WTC11 (cell line): ENCODE data around the gene TOR3A. TPM values are rescaled to one million over a fixed set of nuclear protein-coding genes. Genes with fewer than 3 reads are reported as not detected.

ENCODE experiments used
- ATAC-seq: fragments of 200-7000 bp; cut with Tn5 transposase; 2 replicates; pipeline ENCODE4 v1.10.0; 2021; ENCODE audit warnings: mild to moderate bottlenecking, moderate library complexity
- CTCF ChIA-PET: fragments of 300-600 bp; sonication (Branson Sonifier 250); formaldehyde crosslinking; loops from one replicate; lab custom pipeline; 2021; ENCODE audit warnings: antibody characterized with exemption; lab: Charles Lee
- POLR2A ChIA-PET: fragments of 350-600 bp; sonication (Branson Sonifier 250); formaldehyde crosslinking; loops from one replicate; lab custom pipeline; 2021; ENCODE audit warnings: antibody characterized with exemption; lab: Charles Lee
- DNase-seq: peaks from one replicate; pipeline ENCODE4 v3.0.0; 2021; ENCODE audit warnings: low spot score
- H3K27ac Mint-ChIP-seq: 2 replicates; pipeline ENCODE4 v1.8.0; 2021; ENCODE audit warnings: mixed read lengths
- H3K27me3 Mint-ChIP-seq: 2 replicates; pipeline ENCODE4 v1.8.0; 2021; ENCODE audit warnings: low read depth, mild to moderate bottlenecking, moderate library complexity, mixed read lengths
- H3K36me3 Mint-ChIP-seq: 2 replicates; pipeline ENCODE4 v1.8.0; 2021; ENCODE audit warnings: mixed read lengths
- H3K4me1 Mint-ChIP-seq: 2 replicates; pipeline ENCODE4 v1.8.0; 2022; ENCODE audit warnings: mixed read lengths
- H3K4me3 Mint-ChIP-seq: 2 replicates; pipeline ENCODE4 v1.8.0; 2021; ENCODE audit warnings: mild to moderate bottlenecking, moderate library complexity, mixed read lengths
- H3K9me3 Mint-ChIP-seq: 2 replicates; pipeline ENCODE4 v1.8.0; 2021; ENCODE audit warnings: mixed read lengths
- CREB1 ChIP-seq: sonication (generic); formaldehyde crosslinking; IDR thresholded peaks from 2 replicates; pipeline ENCODE4 v1.8.0; 2023; ENCODE audit warnings: mild to moderate bottlenecking, missing genetic modification reagents
- E2F5 ChIP-seq: sonication (generic); formaldehyde crosslinking; IDR thresholded peaks from 2 replicates; pipeline ENCODE4 v1.8.1; 2022; ENCODE audit warnings: mild to moderate bottlenecking, moderate library complexity, missing genetic modification reagents
- FOXJ3 ChIP-seq: sonication (generic); formaldehyde crosslinking; IDR thresholded peaks from 2 replicates; pipeline ENCODE4 v1.9.0; 2021; ENCODE audit warnings: missing genetic modification reagents, mild to moderate bottlenecking, borderline replicate concordance
- FOXK1 ChIP-seq: sonication (generic); formaldehyde crosslinking; IDR thresholded peaks from 2 replicates; pipeline ENCODE4 v1.8.0; 2022; ENCODE audit warnings: mild to moderate bottlenecking, moderate library complexity, missing genetic modification reagents
- GRHL2 ChIP-seq: fragments of 250-450 bp; sonication (Bioruptor Pico); IDR thresholded peaks from 2 replicates; pipeline ENCODE4 v1.8.0; 2022; ENCODE audit warnings: mild to moderate bottlenecking, moderate library complexity; ENCODE audit not compliant: insufficient replicate concordance, severe bottlenecking
- HMGA2 ChIP-seq: fragments of 250-450 bp; sonication (Bioruptor Pico); IDR thresholded peaks from 2 replicates; pipeline ENCODE4 v1.4.0; 2021; ENCODE audit warnings: mild to moderate bottlenecking, moderate library complexity
- PRDM15 ChIP-seq: sonication (generic); formaldehyde crosslinking; IDR thresholded peaks from 2 replicates; pipeline ENCODE4 v1.8.0; 2022; ENCODE audit warnings: missing genetic modification reagents
- SOX15 ChIP-seq: fragments of 250-450 bp; sonication (Bioruptor Pico); IDR thresholded peaks from 2 replicates; pipeline ENCODE4 v1.9.0; 2021; ENCODE audit warnings: mild to moderate bottlenecking
- SP1 ChIP-seq: sonication (generic); formaldehyde crosslinking; conservative IDR thresholded peaks from 2 replicates; pipeline ENCODE4 v1.8.1; 2022; ENCODE audit warnings: missing genetic modification reagents
- TP53 ChIP-seq: sonication (generic); formaldehyde crosslinking; IDR thresholded peaks from 2 replicates; pipeline ENCODE4 v1.8.1; 2023; ENCODE audit warnings: mild to moderate bottlenecking, missing genetic modification reagents
- USF1 ChIP-seq: sonication (generic); formaldehyde crosslinking; IDR thresholded peaks from 2 replicates; pipeline ENCODE4 v1.8.0; 2022; ENCODE audit warnings: mild to moderate bottlenecking, missing genetic modification reagents
- USF2 ChIP-seq: sonication (generic); formaldehyde crosslinking; IDR thresholded peaks from 2 replicates; pipeline ENCODE4 v1.8.1; 2023; ENCODE audit warnings: mild to moderate bottlenecking, missing genetic modification reagents, moderate library complexity
- ZBTB21 ChIP-seq: sonication (generic); formaldehyde crosslinking; IDR thresholded peaks from 2 replicates; pipeline ENCODE4 v1.8.1; 2023; ENCODE audit warnings: mild to moderate bottlenecking, missing genetic modification reagents, borderline replicate concordance
- ZMAT4 ChIP-seq: fragments of 250-450 bp; sonication (Bioruptor Pico); IDR thresholded peaks from 2 replicates; pipeline ENCODE4 v1.9.0; 2021; ENCODE audit warnings: mild to moderate bottlenecking
- ZNF512 ChIP-seq: sonication (generic); formaldehyde crosslinking; IDR thresholded peaks from 2 replicates; pipeline ENCODE4 v1.8.1; 2022; ENCODE audit warnings: missing genetic modification reagents, borderline replicate concordance
- total RNA-seq: library from RNA; stranded (reverse); gene quantifications from 3 replicates; pipeline ENCODE4 v1.2.3, GENCODE V29; 2021
- TF ChIP-seq, protein P1 (sequence below): sonication (generic); formaldehyde crosslinking; IDR thresholded peaks from 2 replicates; pipeline ENCODE4 v1.8.0; 2022; ENCODE audit warnings: mild to moderate bottlenecking, missing genetic modification reagents

Gene TOR3A
- total RNA-seq, 1 experiment from 2014 or later: 20.5 TPM

- DNase-seq (peak; percentile 77), ATAC-seq (peak; percentile 80)
- H3K9me3 Mint-ChIP-seq: no peaks in the 10 kb centered on the region
- CTCF ChIA-PET: interaction anchor here (0.8 to 1.9 kb wide), 9 partner anchors 9 to 727 kb away, joined by 3 to 14 read pairs (median 4); no protein-coding TSS in a partner anchor
- peak overlapping the region; percentile 65 for H3K4me3 Mint-ChIP-seq
- no peak for TF ChIP-seq CREB1 (CRISPR knock-in tag)
- TF ChIP-seq ZNF512: no peak
- TF ChIP-seq E2F5 (CRISPR knock-in tag): no peak
- no peak for TF ChIP-seq HMGA2 (CRISPR knock-in tag)
- TF ChIP-seq PRDM15 (CRISPR knock-in tag): no peak
- peak; percentile 74 for TF ChIP-seq SP1
- no peak for TF ChIP-seq FOXJ3
- 0 out of 2 replicates have a peak, but pooled peaks have one; percentile 25 for TF ChIP-seq ZBTB21 (CRISPR knock-in tag)
- TF ChIP-seq TP53 (CRISPR knock-in tag): 0 out of 2 replicates have a peak, but pooled peaks have one; percentile 48
- TF ChIP-seq USF1 (CRISPR knock-in tag): no peak
- TF ChIP-seq, protein P1, sequence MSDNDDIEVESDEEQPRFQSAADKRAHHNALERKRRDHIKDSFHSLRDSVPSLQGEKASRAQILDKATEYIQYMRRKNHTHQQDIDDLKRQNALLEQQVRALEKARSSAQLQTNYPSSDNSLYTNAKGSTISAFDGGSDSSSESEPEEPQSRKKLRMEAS (CRISPR knock-in tag): 0 out of 2 replicates have a peak, but pooled peaks have one; percentile 27
- TF ChIP-seq FOXK1 (CRISPR knock-in tag): peak; percentile 46; the same call in 1 of the 2 replicates
- peak; percentile 41; the same call in 1 of the 2 replicates for TF ChIP-seq USF2
- POLR2A ChIA-PET: interaction anchor here (1.2 kb wide), 1 partner anchor 839 kb away, joined by 5 read pairs; no protein-coding TSS in a partner anchor
- peaks cover 25% of the 10 kb centered on the region; the same call in 1 of the 2 replicates for H3K36me3 Mint-ChIP-seq
- peaks cover 38% of the 10 kb centered on the region for H3K4me1 Mint-ChIP-seq
- H3K27ac Mint-ChIP-seq: peak overlapping the region; percentile 93
- no peaks in the 10 kb centered on the region for H3K27me3 Mint-ChIP-seq
Observed at GRCh38 chr1:179087665-179088064, 5.8 kb downstream of the TOR3A start.

DNA sequence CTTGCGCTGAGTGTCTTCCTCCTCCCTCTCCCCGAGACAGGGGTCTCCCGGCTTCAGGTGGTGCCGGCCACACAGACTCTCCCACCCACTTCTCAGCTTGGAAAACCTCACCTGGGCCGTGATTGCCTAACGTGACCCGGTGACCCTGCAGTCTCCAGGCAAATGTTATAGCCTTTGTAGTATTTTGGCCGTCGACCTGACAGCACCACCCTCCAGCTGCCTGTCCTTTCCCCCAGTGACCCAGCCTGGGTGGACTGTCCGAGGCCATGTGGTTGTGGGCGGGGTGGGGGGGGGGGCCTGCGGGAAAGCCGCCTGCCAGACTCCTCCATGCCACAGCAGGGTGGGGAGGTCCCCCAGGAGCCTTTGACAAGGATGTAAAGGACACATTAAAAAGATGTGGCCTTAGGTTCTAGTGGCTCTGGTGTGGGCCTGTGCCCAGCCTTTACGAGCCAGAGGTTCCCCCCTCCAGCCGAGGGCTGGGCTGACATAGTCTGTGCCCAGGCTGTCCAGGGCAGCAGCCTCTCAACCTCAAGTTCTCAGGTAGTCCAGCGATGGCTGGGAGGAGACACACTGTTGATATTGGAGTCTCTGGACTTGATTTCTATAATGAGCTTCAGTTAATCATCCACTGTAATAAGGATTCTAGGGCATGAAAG is 8.1 kb downstream of the TOR3A start:
- ATAC-seq: no peak
- H3K27me3 Mint-ChIP-seq: no peaks in the 10 kb centered on the region
- no peak for DNase-seq
- H3K4me3 Mint-ChIP-seq: no peak overlapping the region
- no peaks in the 10 kb centered on the region for H3K9me3 Mint-ChIP-seq
- peak overlapping the region; percentile 53; the same call in 1 of the 2 replicates for H3K27ac Mint-ChIP-seq
- H3K36me3 Mint-ChIP-seq: peaks cover 44% of the 10 kb centered on the region
- ChIA-PET POLR2A (no interaction called here), CTCF (interaction anchor here (0.8 to 1.2 kb wide), 3 partner anchors 15 to 32 kb away, joined by 3 to 6 read pairs (median 5); no protein-coding TSS in a partner anchor)
- peaks cover 30% of the 10 kb centered on the region for H3K4me1 Mint-ChIP-seq
- TF ChIP-seq SOX15 (CRISPR knock-in tag) (no peak), PRDM15 (CRISPR knock-in tag) (no peak), ZMAT4 (no peak), GRHL2 (CRISPR knock-in tag) (no peak)
